ENCODE results near the gene MCM8.

MCM8 gene

GRCh38 chr20:5999783-6000182, 49.3 kb downstream of the MCM8 start:
- TF ChIP-seq CTCF (IDR thresholded peaks at IDR 0.05; ENCODE audit: low read depth, low read length): no peak
- no peak overlapping the region for H3K4me3 ChIP-seq (ENCODE audit: low read depth, low read length)

GRCh38 chr20:6000871-6001270, 50.4 kb downstream of the MCM8 start:
- TF ChIP-seq CTCF (IDR thresholded peaks at IDR 0.05; ENCODE audit: low read depth, low read length): no peak
- H3K4me3 ChIP-seq (ENCODE audit: low read depth, low read length): no peak overlapping the region

- peak overlapping the region; percentile 88 for H3K4me3 ChIP-seq (ENCODE audit: low read depth, low read length)
- no peak for TF ChIP-seq CTCF (IDR thresholded peaks at IDR 0.05; ENCODE audit: low read depth, low read length)
Measured at GRCh38 chr20:6006603-6006949, 56.1 kb downstream of the MCM8 start.

- peak overlapping the region; percentile 88 for H3K4me3 ChIP-seq (ENCODE audit: low read depth, low read length)
- TF ChIP-seq CTCF (IDR thresholded peaks at IDR 0.05; ENCODE audit: low read depth, low read length): no peak
Measured at GRCh38 chr20:6007094-6007528, 56.7 kb downstream of the MCM8 start.

GRCh38 chr20:6007529-6008103, 57.2 kb downstream of the MCM8 start:
- no peak for TF ChIP-seq CTCF (IDR thresholded peaks at IDR 0.05; ENCODE audit: low read depth, low read length)
- H3K4me3 ChIP-seq (ENCODE audit: low read depth, low read length): peak overlapping the region; percentile 88

- TF ChIP-seq CTCF (IDR thresholded peaks at IDR 0.05; ENCODE audit: low read depth, low read length): no peak
- peak overlapping the region; percentile 88 for H3K4me3 ChIP-seq (ENCODE audit: low read depth, low read length)
Measured at GRCh38 chr20:6008254-6008653, 57.8 kb downstream of the MCM8 start.

GRCh38 chr20:6012179-6012578, 61.7 kb downstream of the MCM8 start:
- no peak overlapping the region for H3K4me3 ChIP-seq (ENCODE audit: low read depth, low read length)
- no peak for TF ChIP-seq CTCF (IDR thresholded peaks at IDR 0.05; ENCODE audit: low read depth, low read length)

Measured in WI38 (cell line).